HS-5 (cell line): Measurements from ENCODE around the gene ACSM3.
"Not testable (repeated sequence)": the region's sequence is repeated elsewhere in the genome, so short reads cannot be mapped to it uniquely, and the experiment has no call there.

Source experiments
- DNase-seq: peaks from one replicate; pipeline ENCODE4 v3.0.0-alpha.2; 2012; ENCODE audit warnings: low read depth

The ACSM3 gene

GRCh38 chr16:20763461-20764232 is at the start of gene ACSM3:
ACSM3 (plus strand) TSS chr16:20764014; CDS start chr16:20770035, 6,021 bp downstream.
- peak; percentile 32 for DNase-seq

GRCh38 chr16:20717718-20718117 is 46.1 kb upstream of the ACSM3 start:
- DNase-seq = not testable (repeated sequence)

DNA sequence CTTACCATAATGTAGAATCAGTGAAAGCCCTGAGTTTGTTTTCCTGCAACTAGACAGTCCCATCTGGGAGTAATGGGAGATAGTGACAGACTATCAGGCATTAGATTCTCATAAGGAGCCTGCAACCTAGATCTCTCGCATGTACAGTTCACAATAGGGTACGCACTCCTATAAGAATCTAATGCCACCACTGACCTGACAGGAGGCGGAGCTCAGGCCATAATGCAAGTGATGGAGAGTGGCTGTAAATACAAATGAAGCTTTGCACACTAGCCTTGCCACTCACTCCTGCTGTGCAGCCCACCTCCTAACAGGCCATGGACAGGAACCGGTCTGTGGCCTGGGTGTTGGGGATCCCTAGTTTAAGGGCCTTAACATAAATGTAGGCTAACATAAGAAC is 43.6 kb upstream of the ACSM3 start:
- DNase-seq = no peak

DNA sequence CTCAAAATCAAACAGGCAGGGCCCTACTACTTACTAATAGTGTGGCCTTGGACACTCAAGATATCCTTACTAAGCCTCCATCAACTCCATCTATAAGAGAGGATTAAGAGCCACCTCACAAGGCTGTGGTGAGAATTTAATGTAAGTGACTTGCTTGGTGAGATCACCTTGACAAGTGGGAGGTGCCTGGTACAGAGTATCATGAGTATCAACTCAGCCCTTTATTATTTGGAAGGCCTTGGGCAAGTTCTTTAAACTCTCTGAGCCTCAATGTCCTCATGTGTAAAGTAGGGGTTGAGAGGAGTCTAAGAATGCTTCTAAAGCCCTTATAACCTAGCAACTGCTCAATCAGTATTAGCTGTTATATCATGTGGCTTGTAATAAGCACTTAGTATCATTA is 37.2 kb upstream of the ACSM3 start:
- no peak for DNase-seq

GRCh38 chr16:20727181-20727580 is 36.6 kb upstream of the ACSM3 start:
- no peak for DNase-seq

DNA sequence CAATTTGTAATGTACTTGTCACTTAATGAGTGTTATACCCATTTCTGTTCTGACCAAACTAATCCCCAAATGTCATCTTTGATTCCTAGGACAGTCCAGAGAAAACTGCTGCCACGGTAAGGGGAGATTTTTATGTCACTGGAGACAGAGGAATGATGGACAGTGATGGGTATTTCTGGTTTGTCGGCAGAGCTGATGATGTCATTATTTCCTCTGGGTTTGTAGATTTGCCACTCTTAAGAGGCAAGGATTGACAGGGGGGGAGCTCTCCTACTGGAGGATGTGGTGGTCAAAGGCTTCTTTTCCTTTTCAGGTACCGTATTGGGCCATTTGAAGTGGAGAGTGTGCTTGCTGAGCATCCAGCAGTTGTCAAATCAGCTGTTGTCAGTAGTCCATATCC is 34.7 kb upstream of the ACSM3 start:
- no peak for DNase-seq

DNA sequence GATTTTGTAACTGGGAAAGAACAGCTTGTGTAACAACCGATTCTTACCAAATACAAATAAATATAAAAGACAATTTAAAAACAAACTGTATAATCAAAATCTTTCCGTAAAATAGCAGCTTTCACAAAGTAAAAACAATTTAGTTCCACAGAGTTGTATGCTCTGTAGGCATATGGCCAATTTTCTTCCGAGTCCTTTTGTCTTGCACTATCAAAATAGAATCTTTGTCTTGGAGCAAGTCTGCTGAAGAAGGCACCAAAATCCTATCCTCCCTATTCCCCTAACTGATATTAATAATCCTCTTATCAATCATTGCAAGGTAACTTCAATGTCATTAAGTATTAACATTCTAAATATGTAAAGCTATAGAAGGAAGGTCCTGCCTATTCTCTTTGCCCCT is 29.8 kb upstream of the ACSM3 start:
- no peak for DNase-seq

DNA sequence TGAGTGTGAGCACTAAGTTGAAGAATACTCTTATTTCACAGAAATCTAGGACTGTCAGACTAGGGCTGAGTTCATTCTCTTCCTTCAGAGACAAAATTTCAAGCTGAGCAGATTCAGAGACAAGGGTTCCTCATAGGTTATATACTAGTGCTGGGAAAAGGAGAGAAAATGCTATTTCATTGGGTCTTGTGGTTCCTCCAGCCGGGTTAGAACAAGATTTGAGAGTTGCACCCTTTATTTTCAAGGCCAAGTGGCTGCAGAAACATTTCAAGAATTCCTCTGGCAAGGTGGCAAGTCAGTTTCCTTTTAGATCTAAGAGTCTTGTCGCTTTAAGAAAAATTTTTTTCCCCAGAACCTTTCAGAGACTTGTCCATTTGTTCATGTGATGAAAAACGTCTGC is 29.0 kb upstream of the ACSM3 start:
- no peak for DNase-seq

DNA sequence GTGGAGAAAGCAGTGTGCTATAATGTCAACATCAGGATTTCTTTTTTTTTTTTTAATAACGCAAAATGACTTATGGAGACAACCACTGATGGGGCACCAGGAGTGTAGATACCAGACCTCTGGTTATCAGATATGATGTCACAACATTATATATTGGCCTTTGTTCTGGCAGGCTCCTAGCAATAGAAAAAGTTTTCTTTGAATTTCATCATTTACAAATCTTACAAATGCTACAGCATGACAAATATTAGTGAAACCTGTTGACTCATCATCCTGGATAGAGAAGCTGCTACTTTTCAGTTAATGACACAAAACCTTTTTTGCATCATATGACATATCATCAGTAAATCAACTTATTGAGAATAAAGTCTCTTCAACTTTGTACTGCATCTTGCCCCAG is 28.3 kb upstream of the ACSM3 start:
- no peak for DNase-seq

DNA sequence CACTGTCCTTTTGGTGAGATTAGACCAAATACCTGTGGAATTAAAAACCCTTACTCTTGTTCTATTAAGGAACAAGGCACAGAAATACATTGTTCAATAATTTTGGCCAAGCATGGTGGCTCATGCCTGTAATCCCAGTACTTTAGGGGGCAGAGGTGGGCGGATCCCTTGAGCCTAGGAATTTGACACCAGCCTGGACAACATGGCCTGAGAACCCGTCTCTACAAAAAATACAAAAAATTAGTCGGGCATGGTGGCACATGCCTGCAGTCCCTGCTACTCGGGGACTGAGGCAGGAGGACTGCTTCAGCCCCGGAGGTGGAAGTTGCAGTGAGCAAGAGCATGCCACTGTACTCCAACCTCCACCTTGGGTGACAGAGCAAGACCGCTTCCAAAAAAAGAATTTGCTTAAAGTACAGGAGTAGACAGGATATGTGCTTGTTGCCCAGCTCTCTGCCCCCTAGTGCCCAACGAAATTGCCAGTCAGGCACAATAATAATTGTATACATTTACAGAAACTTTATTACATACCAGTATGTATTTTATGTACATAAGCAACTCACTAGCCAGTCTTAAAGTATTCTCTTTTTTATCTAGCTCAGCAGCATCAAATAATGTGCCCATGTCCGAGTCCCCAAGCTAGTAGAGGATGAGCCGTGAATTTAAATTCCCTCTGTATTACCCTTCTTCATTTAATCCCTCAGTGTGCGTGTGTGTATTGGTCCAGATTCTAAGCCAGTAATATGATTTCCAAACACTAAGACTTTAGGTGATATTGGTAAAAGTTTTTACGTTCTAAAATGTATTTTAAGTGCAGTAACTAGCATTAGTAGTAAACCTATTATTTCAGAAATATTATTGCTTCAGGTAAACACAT is 23.6 kb upstream of the ACSM3 start:
- no peak for DNase-seq

DNA sequence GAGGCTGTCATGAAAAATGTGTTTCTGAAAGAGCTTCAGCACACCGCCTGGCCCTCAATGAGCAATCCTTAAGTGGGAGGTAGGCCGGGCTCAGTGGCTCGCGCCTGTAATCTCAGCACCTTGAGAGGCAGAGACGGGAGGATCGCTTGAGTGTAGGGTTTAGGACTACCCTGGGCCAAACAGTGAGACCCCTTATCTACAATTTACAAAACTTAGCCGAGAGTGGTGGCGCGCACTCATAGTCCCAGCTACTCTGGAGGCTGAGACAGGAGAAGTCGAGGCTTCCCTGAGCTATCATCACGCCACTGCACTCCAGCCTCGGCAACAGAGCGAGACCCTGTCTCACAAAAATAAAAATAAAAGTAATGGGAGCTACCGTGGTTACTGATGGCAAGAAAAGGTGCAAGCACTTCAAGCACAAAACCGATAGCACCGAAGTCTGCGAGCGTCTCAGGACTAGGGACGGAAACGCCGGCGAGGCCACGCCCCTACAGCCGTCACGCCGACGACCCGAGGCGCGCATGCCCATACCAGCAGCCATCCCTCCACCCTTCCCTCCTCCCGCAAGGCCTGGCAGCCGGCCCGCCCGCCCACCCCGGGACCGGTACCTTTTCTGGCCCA is 22.8 kb upstream of the ACSM3 start:
- DNase-seq = peak; percentile 35

DNA sequence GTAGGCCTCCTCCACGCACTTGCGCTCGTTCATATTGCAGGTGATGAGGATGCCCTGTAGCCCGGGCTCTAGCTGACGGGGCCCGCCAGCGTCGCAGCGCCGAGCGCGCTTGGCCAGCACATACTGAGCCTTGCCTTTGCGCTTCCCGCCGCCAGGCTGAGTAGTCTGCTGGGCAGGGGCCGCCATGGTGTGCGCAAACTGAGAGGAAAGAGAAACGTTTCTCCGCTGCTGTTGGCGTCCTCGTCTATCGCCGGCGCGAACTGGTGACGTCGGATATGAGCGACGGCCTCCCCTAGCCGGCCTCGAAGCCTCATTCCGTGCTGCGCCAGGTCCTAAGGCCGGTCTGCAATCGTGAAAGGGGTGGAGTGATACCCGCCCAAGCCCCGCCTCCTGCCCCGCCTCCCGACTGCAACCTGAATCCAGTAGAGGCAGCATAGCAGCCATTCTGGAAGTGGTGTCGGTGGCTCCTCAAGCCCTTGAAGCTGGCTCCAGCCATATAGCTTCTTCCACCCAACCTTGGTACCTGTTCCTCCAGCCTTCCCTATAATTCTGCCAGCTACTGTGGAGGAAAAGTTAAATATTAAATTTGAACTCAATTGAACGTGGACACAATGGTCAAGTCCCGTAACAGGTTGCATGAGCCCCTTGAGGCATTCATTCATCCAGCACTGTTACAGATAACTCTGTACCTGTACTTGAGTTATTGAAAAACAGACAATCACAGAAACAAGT is 22.1 kb upstream of the ACSM3 start, which contains the start of gene THUMPD1:
THUMPD1 (minus strand) TSS at position 265 of the 732 bp plus-strand sequence; CDS start at position 186, 79 bp downstream.
- DNase-seq = peak; percentile 73

GRCh38 chr16:20743591-20743990 is 20.2 kb upstream of the ACSM3 start:
- DNase-seq = no peak

- DNase-seq = no peak
Measured at GRCh38 chr16:20744922-20745440, 18.8 kb upstream of the ACSM3 start.

DNA sequence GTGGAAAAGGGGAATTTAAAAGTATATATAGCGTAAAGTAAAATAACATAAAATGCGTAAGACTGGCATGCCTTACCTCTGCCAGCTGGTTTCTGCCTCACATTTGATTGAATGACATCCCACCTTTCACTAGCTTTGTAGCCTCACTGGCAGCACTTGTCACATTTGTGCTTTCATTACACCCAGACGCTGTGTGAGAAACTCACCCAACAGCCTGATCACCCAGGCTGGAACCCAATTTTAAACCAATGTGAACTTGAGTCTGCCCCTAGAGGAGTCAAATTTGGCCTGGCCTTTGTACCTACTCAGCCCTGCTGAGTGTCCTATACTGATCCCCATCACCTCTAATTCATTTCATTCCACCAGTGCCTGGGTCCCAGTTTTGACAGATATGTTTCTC is 17.4 kb upstream of the ACSM3 start:
- no peak for DNase-seq

- no peak for DNase-seq
Measured at GRCh38 chr16:20747030-20747816, 16.6 kb upstream of the ACSM3 start.

DNA sequence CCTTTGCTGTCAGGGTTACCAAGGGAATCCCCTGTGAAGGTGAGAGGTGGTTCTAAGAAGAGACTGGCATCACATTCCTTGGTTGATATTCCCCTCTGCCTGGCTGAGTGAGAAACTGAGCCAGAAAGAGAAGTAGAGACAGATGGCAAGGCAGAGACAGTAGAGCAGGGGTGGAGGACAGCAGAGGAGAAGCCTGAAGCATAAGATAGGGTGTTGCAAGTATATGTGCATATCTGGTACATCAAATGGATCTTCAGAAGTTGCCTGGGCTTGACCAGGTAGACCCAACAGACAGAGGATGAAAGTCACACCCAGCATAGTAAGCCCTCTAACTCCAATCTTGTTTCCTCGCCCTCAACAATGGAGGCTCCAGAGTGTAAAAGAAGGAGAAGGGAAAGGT is 14.3 kb upstream of the ACSM3 start:
- DNase-seq = no peak

DNA sequence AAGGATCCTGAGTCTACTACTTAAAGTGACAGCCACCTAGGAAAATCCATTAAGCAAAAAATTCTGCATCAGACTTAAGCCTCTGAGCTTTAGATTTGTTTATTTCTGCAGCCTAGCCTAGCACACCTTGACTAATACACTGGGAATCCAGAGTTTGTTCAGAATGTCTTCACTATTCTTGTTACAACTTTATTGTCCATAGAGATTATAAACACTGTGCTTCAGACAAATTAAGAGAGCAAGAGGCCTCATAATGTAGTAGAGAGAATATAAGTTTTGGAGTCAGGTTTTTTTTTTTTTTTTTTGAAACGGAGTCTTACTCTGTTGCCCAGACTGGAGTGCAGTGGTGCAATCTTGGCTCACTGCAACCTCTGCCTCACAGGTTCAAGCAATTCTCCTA is 13.3 kb upstream of the ACSM3 start:
- no peak for DNase-seq

GRCh38 chr16:20753727-20754126 is 10.1 kb upstream of the ACSM3 start:
- no peak for DNase-seq

GRCh38 chr16:20755238-20755637 is 8.6 kb upstream of the ACSM3 start:
- DNase-seq = no peak

- not testable (repeated sequence) for DNase-seq
Measured at GRCh38 chr16:20755799-20756198, 8.0 kb upstream of the ACSM3 start.
